Type B pancreatic cell (in vitro differentiated cells): ENCODE measurements around the gene IGF2BP2. TPM values are rescaled to one million over a fixed set of nuclear protein-coding genes. Genes with fewer than 3 reads are reported as not detected.
"Not testable (repeated sequence)": the region's sequence is repeated elsewhere in the genome, so short reads cannot be mapped to it uniquely, and the experiment has no call there.

Experiments used
- DNase-seq: peaks from one replicate; pipeline ENCODE4 v3.0.0; 2021; ENCODE audit warnings: mixed read lengths; ENCODE audit not compliant: unreplicated experiment; ENCODE audit errors: extremely low spot score
- H3K27ac Mint-ChIP-seq: 2 replicates; pipeline ENCODE4 v1.8.0; 2021; ENCODE audit warnings: mild to moderate bottlenecking, mixed read lengths
- H3K27me3 Mint-ChIP-seq: 2 replicates; pipeline ENCODE4 v1.8.0; 2021; ENCODE audit warnings: mixed read lengths
- H3K36me3 Mint-ChIP-seq: 2 replicates; pipeline ENCODE4 v1.8.0; 2021; ENCODE audit warnings: mixed read lengths
- H3K4me1 Mint-ChIP-seq: one replicate; pipeline ENCODE4 v1.8.0; 2021; ENCODE audit warnings: mixed read lengths; ENCODE audit not compliant: unreplicated experiment
- H3K4me3 Mint-ChIP-seq: 2 replicates; pipeline ENCODE4 v1.8.0; 2021; ENCODE audit warnings: mild to moderate bottlenecking, mixed read lengths
- H3K9me3 Mint-ChIP-seq: 2 replicates; pipeline ENCODE4 v1.8.0; 2021; ENCODE audit warnings: mixed read lengths
- CTCF ChIP-seq: fragments of 200-600 bp; sonication (generic); conservative IDR thresholded peaks from 2 replicates; pipeline ENCODE4 v1.5.0; 2021; ENCODE audit warnings: antibody characterized with exemption, mild to moderate bottlenecking
- total RNA-seq: library from RNA; stranded (reverse); gene quantifications from 2 replicates; pipeline ENCODE4 v1.2.1, GENCODE V29; 2021; ENCODE audit warnings: low replicate concordance

Gene IGF2BP2
- total RNA-seq, 1 donor from 2014 or later: 140 TPM

- Mint-ChIP-seq H3K27me3 (no peaks in the 10 kb centered on the region), H3K36me3 (no peaks in the 10 kb centered on the region), H3K27ac (no peak overlapping the region), H3K4me1 (no peaks in the 10 kb centered on the region), H3K4me3 (no peak overlapping the region), H3K9me3 (no peaks in the 10 kb centered on the region)
- no peak for DNase-seq
- no peak for TF ChIP-seq CTCF
Measured at GRCh38 chr3:185857208-185857607, 32.4 kb upstream of the IGF2BP2 start.

- Mint-ChIP-seq H3K27ac (no peak overlapping the region), H3K27me3 (no peaks in the 10 kb centered on the region), H3K36me3 (no peaks in the 10 kb centered on the region), H3K4me1 (no peaks in the 10 kb centered on the region), H3K9me3 (no peaks in the 10 kb centered on the region), H3K4me3 (no peak overlapping the region)
- no peak for DNase-seq
- no peak for TF ChIP-seq CTCF
Measured at GRCh38 chr3:185856652-185857051, 31.8 kb upstream of the IGF2BP2 start.

GRCh38 chr3:185853771-185854170, 28.9 kb upstream of the IGF2BP2 start:
- not testable (repeated sequence) for H3K9me3 Mint-ChIP-seq, H3K4me1 Mint-ChIP-seq, DNase-seq, H3K36me3 Mint-ChIP-seq, H3K27ac Mint-ChIP-seq, H3K4me3 Mint-ChIP-seq, H3K27me3 Mint-ChIP-seq

- Mint-ChIP-seq H3K27ac (no peak overlapping the region), H3K36me3 (no peaks in the 10 kb centered on the region), H3K4me3 (no peak overlapping the region), H3K9me3 (no peaks in the 10 kb centered on the region), H3K27me3 (no peaks in the 10 kb centered on the region), H3K4me1 (peaks cover 3% of the 10 kb centered on the region)
- DNase-seq: no peak
- no peak for TF ChIP-seq CTCF
Measured at GRCh38 chr3:185852635-185853034, 27.8 kb upstream of the IGF2BP2 start.

- Mint-ChIP-seq H3K27me3 (no peaks in the 10 kb centered on the region), H3K36me3 (no peaks in the 10 kb centered on the region), H3K27ac (no peak overlapping the region), H3K4me3 (no peak overlapping the region), H3K9me3 (no peaks in the 10 kb centered on the region), H3K4me1 (peaks cover 5% of the 10 kb centered on the region)
- no peak for DNase-seq
- TF ChIP-seq CTCF: no peak
Measured at GRCh38 chr3:185851959-185852358, 27.1 kb upstream of the IGF2BP2 start.

- no peak for DNase-seq
- H3K27me3 Mint-ChIP-seq: no peaks in the 10 kb centered on the region
Measured at GRCh38 chr3:185851046-185851445, 26.2 kb upstream of the IGF2BP2 start.

More at GRCh38 chr3:185851046-185851445, 26.2 kb upstream of the IGF2BP2 start:
- H3K4me1 Mint-ChIP-seq: peaks cover 5% of the 10 kb centered on the region
- TF ChIP-seq CTCF: no peak
- H3K4me3 Mint-ChIP-seq: no peak overlapping the region
- no peak overlapping the region for H3K27ac Mint-ChIP-seq
- H3K36me3 Mint-ChIP-seq: no peaks in the 10 kb centered on the region
- no peaks in the 10 kb centered on the region for H3K9me3 Mint-ChIP-seq
